GM18519 (cell line): ENCODE data around the gene TFR2.

ENCODE experiments used
- ATAC-seq: cut with Tn5 transposase; IDR thresholded peaks from one replicate; pipeline ENCODE4 v1.9.1; 2021; ENCODE audit warnings: mild to moderate bottlenecking, moderate library complexity; ENCODE audit not compliant: unreplicated experiment, low FRiP score

The TFR2 gene

GRCh38 chr7:100574362-100575205 is 66.8 kb downstream of the TFR2 start:
- no peak for ATAC-seq

- no peak for ATAC-seq
Observed at GRCh38 chr7:100573691-100574361, 67.5 kb downstream of the TFR2 start, which contains the start of gene SAP25. SAP25 (minus strand) TSS chr7:100573900; CDS start chr7:100573742, 158 bp downstream.

GRCh38 chr7:100572949-100573675 is 68.2 kb downstream of the TFR2 start:
- no peak for ATAC-seq

- ATAC-seq: no peak
Observed at GRCh38 chr7:100572281-100572948, 68.9 kb downstream of the TFR2 start.

- no peak for ATAC-seq
Observed at GRCh38 chr7:100571829-100572116, 69.6 kb downstream of the TFR2 start.

- no peak for ATAC-seq
Observed at GRCh38 chr7:100570954-100571828, 70.2 kb downstream of the TFR2 start.
